ENCODE results near the gene EEIG1. TPM values are rescaled to one million over a fixed set of nuclear protein-coding genes. Genes with fewer than 3 reads are reported as not detected.

The EEIG1 gene
- total RNA-seq, 1 donor from 2014 or later = 71.1 TPM

DNA sequence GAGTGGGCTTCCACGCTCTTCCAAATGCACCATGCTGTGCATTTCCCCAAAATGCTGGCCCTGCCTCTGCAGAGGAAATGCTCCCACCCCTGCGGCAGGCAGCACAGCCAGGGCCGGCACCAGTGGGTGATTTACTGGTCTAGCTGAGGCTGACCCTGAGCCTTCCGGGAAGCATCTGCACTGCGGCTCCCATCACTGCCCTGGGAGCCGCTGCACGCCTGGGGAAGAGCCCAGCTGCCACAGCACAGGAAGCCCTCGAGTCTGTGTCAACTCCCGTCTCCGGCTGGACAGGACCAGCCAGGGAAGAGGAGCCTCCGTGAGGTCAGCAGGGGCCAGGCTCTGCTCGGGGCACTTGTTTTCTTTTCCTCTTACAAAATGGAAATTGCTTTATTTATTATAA, 25.1 kb upstream of the EEIG1 start:
- no peaks in the 10 kb centered on the region for H3K27me3 Mint-ChIP-seq (ENCODE audit: low read depth)

DNA sequence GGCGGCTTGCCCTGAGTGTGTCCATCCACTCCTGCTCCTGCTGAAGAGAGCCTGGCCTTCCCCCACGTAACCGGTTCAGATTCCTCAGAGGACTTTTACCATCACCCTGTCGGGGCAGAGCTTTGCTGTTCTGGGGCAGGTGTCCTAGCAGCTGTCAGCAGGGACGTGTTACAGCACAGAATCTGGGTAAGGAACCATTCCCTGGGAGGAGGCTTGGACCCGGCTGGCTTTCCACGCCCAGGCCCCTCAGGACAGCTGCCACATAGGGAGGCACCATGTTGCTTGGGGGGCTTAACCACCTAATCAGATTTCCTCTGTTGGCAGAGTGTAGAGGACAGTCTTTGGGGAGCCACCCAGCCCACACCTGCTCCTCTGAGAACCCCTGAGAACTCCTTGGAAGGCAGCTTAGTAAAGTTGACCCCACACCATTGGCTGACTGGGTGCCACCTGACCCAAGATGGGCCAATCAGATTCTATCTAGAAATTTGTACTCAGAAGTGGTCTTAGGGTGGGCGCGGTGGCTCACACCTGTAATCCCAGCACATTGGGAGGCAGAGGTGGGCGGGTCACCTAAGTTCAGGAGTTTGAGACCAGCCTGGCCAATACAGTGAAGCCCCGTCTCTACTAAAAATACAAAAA, 23.3 kb upstream of the EEIG1 start:
- H3K27me3 Mint-ChIP-seq (ENCODE audit: low read depth) = no peaks in the 10 kb centered on the region
- TF ChIP-seq, protein P1, sequence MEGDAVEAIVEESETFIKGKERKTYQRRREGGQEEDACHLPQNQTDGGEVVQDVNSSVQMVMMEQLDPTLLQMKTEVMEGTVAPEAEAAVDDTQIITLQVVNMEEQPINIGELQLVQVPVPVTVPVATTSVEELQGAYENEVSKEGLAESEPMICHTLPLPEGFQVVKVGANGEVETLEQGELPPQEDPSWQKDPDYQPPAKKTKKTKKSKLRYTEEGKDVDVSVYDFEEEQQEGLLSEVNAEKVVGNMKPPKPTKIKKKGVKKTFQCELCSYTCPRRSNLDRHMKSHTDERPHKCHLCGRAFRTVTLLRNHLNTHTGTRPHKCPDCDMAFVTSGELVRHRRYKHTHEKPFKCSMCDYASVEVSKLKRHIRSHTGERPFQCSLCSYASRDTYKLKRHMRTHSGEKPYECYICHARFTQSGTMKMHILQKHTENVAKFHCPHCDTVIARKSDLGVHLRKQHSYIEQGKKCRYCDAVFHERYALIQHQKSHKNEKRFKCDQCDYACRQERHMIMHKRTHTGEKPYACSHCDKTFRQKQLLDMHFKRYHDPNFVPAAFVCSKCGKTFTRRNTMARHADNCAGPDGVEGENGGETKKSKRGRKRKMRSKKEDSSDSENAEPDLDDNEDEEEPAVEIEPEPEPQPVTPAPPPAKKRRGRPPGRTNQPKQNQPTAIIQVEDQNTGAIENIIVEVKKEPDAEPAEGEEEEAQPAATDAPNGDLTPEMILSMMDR (conservative IDR thresholded peaks at IDR 0.05) = no peak
- DNase-seq (ENCODE audit: low read depth, low spot score) = no peak
- no peak overlapping the region for H3K4me3 Mint-ChIP-seq
- H3K4me1 Mint-ChIP-seq = peaks cover 38% of the 10 kb centered on the region
- peaks cover 4% of the 10 kb centered on the region for H3K9me3 Mint-ChIP-seq
- H3K27ac Mint-ChIP-seq (ENCODE audit: unreplicated experiment) = no peak overlapping the region
- no peaks in the 10 kb centered on the region for H3K36me3 Mint-ChIP-seq (ENCODE audit: low read depth)

More for the DNA sequence above, 25.1 kb upstream of the EEIG1 start:
- DNase-seq (ENCODE audit: low read depth, low spot score) = no peak
- Mint-ChIP-seq H3K36me3 (ENCODE audit: low read depth) (no peaks in the 10 kb centered on the region), H3K27ac (ENCODE audit: unreplicated experiment) (peak overlapping the region; percentile 13), H3K4me1 (peaks cover 42% of the 10 kb centered on the region), H3K4me3 (no peak overlapping the region), H3K9me3 (no peaks in the 10 kb centered on the region)
- TF ChIP-seq, protein P1 (conservative IDR thresholded peaks at IDR 0.05) = no peak

DNA sequence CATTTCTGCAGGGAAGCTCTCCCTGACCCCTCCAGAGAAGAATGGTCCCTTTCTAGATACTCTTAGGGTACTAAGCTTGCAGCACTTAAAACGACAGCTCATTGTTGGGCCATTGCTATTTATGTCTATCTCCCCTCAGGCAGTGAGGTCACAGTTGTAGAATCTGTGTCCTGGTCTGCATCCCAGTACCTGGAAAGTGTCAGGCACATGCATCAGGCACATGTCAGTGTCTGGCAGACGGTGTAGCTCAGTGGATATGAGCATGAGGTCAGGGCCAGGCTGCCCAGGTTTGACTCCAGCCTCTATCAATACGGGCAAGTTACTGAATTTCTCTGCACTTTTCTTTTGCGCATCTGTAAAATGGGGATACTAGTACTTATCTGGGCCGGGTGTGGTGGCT, 22.2 kb upstream of the EEIG1 start:
- H3K9me3 Mint-ChIP-seq = peaks cover 4% of the 10 kb centered on the region
- TF ChIP-seq, protein P1 (conservative IDR thresholded peaks at IDR 0.05) = no peak
- no peak for DNase-seq (ENCODE audit: low read depth, low spot score)
- H3K36me3 Mint-ChIP-seq (ENCODE audit: low read depth) = no peaks in the 10 kb centered on the region
- H3K27me3 Mint-ChIP-seq (ENCODE audit: low read depth) = no peaks in the 10 kb centered on the region
- peaks cover 36% of the 10 kb centered on the region for H3K4me1 Mint-ChIP-seq
- no peak overlapping the region for H3K27ac Mint-ChIP-seq (ENCODE audit: unreplicated experiment)
- H3K4me3 Mint-ChIP-seq = no peak overlapping the region

DNA sequence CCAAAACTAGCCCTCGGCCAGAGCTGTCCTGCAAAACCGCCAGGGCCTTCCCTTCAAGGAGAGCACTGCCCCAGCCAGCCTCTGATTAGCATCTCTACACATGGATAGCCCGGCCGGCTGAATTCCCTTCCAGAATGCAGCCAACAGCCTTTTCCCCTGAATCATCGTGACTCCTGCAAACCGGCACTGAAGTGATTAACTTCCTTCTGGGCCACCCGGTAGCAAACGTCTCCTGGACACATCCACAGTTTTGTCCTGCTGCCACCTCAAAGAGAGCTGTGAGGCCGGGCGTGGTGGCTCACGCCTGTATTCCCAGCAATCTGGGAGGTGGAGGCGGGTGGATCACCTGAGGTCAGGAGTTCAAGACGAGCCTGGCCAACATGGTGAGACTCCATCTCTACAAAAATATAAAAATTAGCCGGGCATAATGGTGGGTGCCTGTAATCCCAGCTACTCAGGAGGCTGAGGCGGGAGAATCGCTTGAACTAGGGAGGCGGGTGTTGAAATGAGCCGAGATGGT, 21.1 kb upstream of the EEIG1 start:
- Mint-ChIP-seq H3K9me3 (peaks cover 4% of the 10 kb centered on the region), H3K27ac (ENCODE audit: unreplicated experiment) (no peak overlapping the region), H3K27me3 (ENCODE audit: low read depth) (no peaks in the 10 kb centered on the region), H3K4me3 (no peak overlapping the region), H3K4me1 (peaks cover 28% of the 10 kb centered on the region), H3K36me3 (ENCODE audit: low read depth) (no peaks in the 10 kb centered on the region)
- no peak for DNase-seq (ENCODE audit: low read depth, low spot score)
- TF ChIP-seq, protein P1 (conservative IDR thresholded peaks at IDR 0.05) = no peak

DNA sequence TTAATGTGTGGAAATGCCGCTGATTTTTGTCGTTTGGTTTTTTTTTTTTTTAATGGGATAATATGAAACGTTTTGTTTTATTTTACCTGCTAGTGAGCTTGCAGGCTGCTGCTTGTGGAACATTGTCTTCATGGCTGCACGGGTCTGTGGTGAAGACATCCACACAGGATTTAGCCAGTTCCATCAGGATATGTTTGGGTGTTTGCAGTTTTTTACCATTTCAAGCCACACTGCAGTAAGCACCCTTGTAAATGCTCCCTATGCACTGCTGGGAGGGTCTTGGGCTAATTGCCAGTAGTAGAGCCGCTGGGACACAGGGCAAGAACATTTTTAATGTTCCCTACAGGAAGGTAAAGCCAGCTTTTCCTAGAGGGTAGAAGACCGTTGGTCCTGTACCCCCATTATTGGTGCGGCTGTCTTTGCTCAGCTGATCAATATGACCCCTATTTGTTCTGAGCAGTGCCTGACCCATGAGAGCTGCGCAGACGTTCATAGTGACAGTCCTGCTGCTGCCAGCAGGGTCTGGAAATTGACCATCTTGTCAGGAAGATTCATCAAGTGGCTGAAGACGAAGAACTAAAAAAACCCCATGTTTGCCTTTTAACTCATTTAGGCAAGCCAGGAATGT, 20.5 kb upstream of the EEIG1 start:
- peaks cover 4% of the 10 kb centered on the region for H3K9me3 Mint-ChIP-seq
- TF ChIP-seq, protein P1 (conservative IDR thresholded peaks at IDR 0.05) = no peak
- H3K27me3 Mint-ChIP-seq (ENCODE audit: low read depth) = no peaks in the 10 kb centered on the region
- H3K4me1 Mint-ChIP-seq = peaks cover 22% of the 10 kb centered on the region
- H3K36me3 Mint-ChIP-seq (ENCODE audit: low read depth) = no peaks in the 10 kb centered on the region
- no peak for DNase-seq (ENCODE audit: low read depth, low spot score)
- H3K27ac Mint-ChIP-seq (ENCODE audit: unreplicated experiment) = no peak overlapping the region
- H3K4me3 Mint-ChIP-seq = no peak overlapping the region

All from neural crest cell (in vitro differentiated cells).